H1 (cell line): ENCODE results near the gene TMX3. TPM values are rescaled to one million over a fixed set of nuclear protein-coding genes. Genes with fewer than 3 reads are reported as not detected.

Experiments used
- CTCF ChIA-PET: fragments of 300-600 bp; sonication (Branson Sonifier 250); formaldehyde crosslinking; loops from one replicate; lab custom pipeline; 2021; ENCODE audit not compliant: partially characterized antibody; lab: Charles Lee
- POLR2A ChIA-PET: fragments of 300-600 bp; sonication (Branson Sonifier 250); formaldehyde crosslinking; loops from one replicate; lab custom pipeline; 2021; ENCODE audit warnings: inconsistent platforms; ENCODE audit not compliant: partially characterized antibody; lab: Charles Lee
- DNase-seq, 2 experiments: peaks; one replicate each; pipeline versions ENCODE4 v3.0.0 to v3.0.0-alpha.2; 2010 to 2022; ENCODE audit warnings: low spot score in 2 of 2, low read depth in 1 of 2, mixed read lengths in 1 of 2
- FAIRE-seq: peaks from 2 replicates; lab custom pipeline; 2011; peaks lifted over from hg19 to GRCh38; lab: Jason Lieb, UNC
- H2AFZ ChIP-seq: 2 replicates; pipeline ENCODE4 v1.8.1; 2012; ENCODE audit warnings: low read length, inconsistent platforms
- H2AK5ac ChIP-seq: 2 replicates; pipeline ENCODE4 v1.6.1; 2013; ENCODE audit warnings: low read depth, low read length
- H2BK120ac ChIP-seq: replicated peaks from 2 replicates; pipeline ENCODE3; 2013; ENCODE audit warnings: low read depth, low read length, inconsistent platforms
- H2BK12ac ChIP-seq: 2 replicates; pipeline ENCODE4 v1.6.1; 2013; ENCODE audit warnings: low read depth, low read length
- H2BK15ac ChIP-seq: 2 replicates; pipeline ENCODE4 v1.6.1; 2013; ENCODE audit warnings: low read length
- H2BK20ac ChIP-seq: 2 replicates; pipeline ENCODE4 v1.6.1; 2013; ENCODE audit warnings: low read length
- H2BK5ac ChIP-seq: 2 replicates; pipeline ENCODE4 v1.6.1; 2013; ENCODE audit warnings: low read depth, low read length
- H3K14ac ChIP-seq: 2 replicates; pipeline ENCODE4 v1.6.1; 2013; ENCODE audit warnings: inconsistent platforms; ENCODE audit not compliant: insufficient read length
- H3K18ac ChIP-seq: 2 replicates; pipeline ENCODE4 v1.6.1; 2013; ENCODE audit warnings: low read length; ENCODE audit errors: extremely low read depth
- H3K23ac ChIP-seq: 2 replicates; pipeline ENCODE4 v1.6.1; 2013; ENCODE audit warnings: inconsistent platforms; ENCODE audit not compliant: insufficient read length
- H3K23me2 ChIP-seq: 2 replicates; pipeline ENCODE4 v1.6.1; 2013; ENCODE audit warnings: low read depth, low read length
- H3K27ac ChIP-seq: 2 replicates; pipeline ENCODE4 v1.6.1; 2011; ENCODE audit warnings: low read depth, low read length, inconsistent platforms
- H3K27me3 ChIP-seq, 4 experiments: replicated peaks in 1 of 4; 1 replicate in 1 of 4; 2 replicates in 3 of 4; pipeline versions ENCODE4 v1.6.1 to v1.8.1; 2011 to 2013; ENCODE audit warnings: low read length in 3 of 4, mild to moderate bottlenecking in 3 of 4, inconsistent platforms in 2 of 4, mixed read lengths in 2 of 4, moderate library complexity in 1 of 4; ENCODE audit not compliant: control insufficient read depth in 3 of 4, insufficient read depth in 3 of 4; ENCODE audit errors: extremely low read depth in 1 of 4
- H3K36me3 ChIP-seq, 4 experiments: 2 replicates each; pipeline versions ENCODE4 v1.6.1 to v1.8.1; 2011 to 2013; ENCODE audit warnings: mild to moderate bottlenecking in 4 of 4, low read length in 3 of 4, moderate library complexity in 2 of 4, control low read depth in 1 of 4, inconsistent platforms in 1 of 4; ENCODE audit not compliant: insufficient read depth in 4 of 4, control insufficient read depth in 2 of 4
- H3K4ac ChIP-seq: replicated peaks from 2 replicates; pipeline ENCODE3; 2013; ENCODE audit warnings: low read length, low read depth, mixed read lengths, inconsistent platforms; ENCODE audit not compliant: insufficient read length
- H3K4me1 ChIP-seq, 4 experiments: replicated peaks in 1 of 4; 1 replicate in 1 of 4; 2 replicates in 3 of 4; pipeline versions ENCODE4 v1.6.1 to v1.8.1; 2011 to 2013; ENCODE audit warnings: low read length in 3 of 4, inconsistent platforms in 2 of 4, mixed read lengths in 1 of 4; ENCODE audit not compliant: insufficient read depth in 4 of 4, control insufficient read depth in 3 of 4
- H3K4me2 ChIP-seq, 2 experiments: 2 replicates each; pipeline versions ENCODE4 v1.6.1 to v1.8.1; 2011 to 2013; ENCODE audit warnings: low read depth in 2 of 2, low read length in 2 of 2, control low read depth in 1 of 2, inconsistent platforms in 1 of 2, mild to moderate bottlenecking in 1 of 2; ENCODE audit not compliant: insufficient read depth in 1 of 2
- H3K4me3 ChIP-seq, 4 experiments: fragments of 200-600, 300-600 bp in 1 of 4; sonication (generic), shearing (Covaris generic), sonication (Bioruptor Twin) in 1 of 4; 2 replicates each; pipeline versions ENCODE4 v1.5.1 to v1.8.1; 2011 to 2016; ENCODE audit warnings: low read length in 4 of 4, low read depth in 3 of 4, control low read depth in 2 of 4, inconsistent platforms in 2 of 4, mild to moderate bottlenecking in 2 of 4, mixed read lengths in 1 of 4, moderate library complexity in 1 of 4; ENCODE audit not compliant: insufficient read depth in 2 of 4; ENCODE audit errors: extremely low read depth in 1 of 4
- H3K56ac ChIP-seq: replicated peaks from 2 replicates; pipeline ENCODE3; 2013; ENCODE audit warnings: low read depth, mild to moderate bottlenecking, mixed read lengths, low read length, inconsistent platforms; ENCODE audit not compliant: insufficient read length
- H3K79me1 ChIP-seq: 2 replicates; pipeline ENCODE4 v1.6.1; 2013; ENCODE audit warnings: low read depth, low read length, control low read depth
- H3K79me2 ChIP-seq, 2 experiments: 2 replicates each; pipeline versions ENCODE4 v1.6.1 to v1.8.1; 2012 to 2013; ENCODE audit warnings: low read length in 2 of 2, mild to moderate bottlenecking in 2 of 2, inconsistent platforms in 1 of 2; ENCODE audit not compliant: insufficient read depth in 2 of 2, control insufficient read depth in 1 of 2
- H3K9ac ChIP-seq, 4 experiments: replicated peaks in 1 of 4; 1 replicate in 1 of 4; 2 replicates in 3 of 4; pipeline versions ENCODE4 v1.6.1 to v1.8.1; 2011 to 2013; ENCODE audit warnings: low read depth in 3 of 4, low read length in 3 of 4, control low read depth in 2 of 4, mild to moderate bottlenecking in 2 of 4, moderate library complexity in 2 of 4, inconsistent platforms in 1 of 4; ENCODE audit errors: extremely low read depth in 1 of 4
- H3K9me3 ChIP-seq, 2 experiments: 2 replicates each; pipeline versions ENCODE4 v1.6.1 to v1.8.1; 2012 to 2013; ENCODE audit warnings: mild to moderate bottlenecking in 2 of 2, moderate library complexity in 2 of 2, control low read depth in 1 of 2, inconsistent platforms in 1 of 2, low read depth in 1 of 2, low read length in 1 of 2, mixed read lengths in 1 of 2; ENCODE audit not compliant: insufficient read depth in 2 of 2
- H4K20me1 ChIP-seq, 2 experiments: replicated peaks in 1 of 2; 2 replicates each; pipeline versions ENCODE3 to v1.8.1; 2011 to 2013; ENCODE audit warnings: inconsistent platforms in 2 of 2, low read length in 2 of 2, mild to moderate bottlenecking in 1 of 2; ENCODE audit not compliant: insufficient read depth in 2 of 2, control insufficient read depth in 1 of 2
- H4K5ac ChIP-seq: 2 replicates; pipeline ENCODE4 v1.6.1; 2013; ENCODE audit warnings: low read length, low read depth, mixed read lengths, inconsistent platforms; ENCODE audit not compliant: insufficient read length
- H4K8ac ChIP-seq: 2 replicates; pipeline ENCODE4 v1.8.0; 2013; ENCODE audit warnings: mild to moderate bottlenecking, moderate library complexity, low read length, inconsistent platforms; ENCODE audit not compliant: insufficient read depth; ENCODE audit errors: extremely low read depth
- H4K91ac ChIP-seq: replicated peaks from 2 replicates; pipeline ENCODE3; 2013; ENCODE audit warnings: low read length, mixed read lengths, inconsistent platforms; ENCODE audit not compliant: insufficient read length
- EGR1 ChIP-seq: IDR thresholded peaks from 2 replicates; pipeline ENCODE4 v1.6.1; 2011; ENCODE audit warnings: low read depth, low read length, borderline replicate concordance
- KDM1A ChIP-seq: fragments of 200-600, 300-600 bp; sonication (generic); IDR thresholded peaks from 2 replicates; pipeline ENCODE4 v1.7.1; 2016; ENCODE audit warnings: mild to moderate bottlenecking, low read length, borderline replicate concordance
- KDM5A ChIP-seq: fragments of 200-600 bp; IDR thresholded peaks from 2 replicates; pipeline ENCODE4 v1.7.1; 2012; ENCODE audit warnings: mild to moderate bottlenecking, low read length, inconsistent platforms, mixed read lengths
- WGBS, 2 experiments: shearing (Covaris generic) in 1 of 2; methylation state at CpG; one replicate each; pipeline versions ENCODE4 v1.1.6 to v1.1.7; 2013 to 2015; ENCODE audit warnings: low lambda C conversion rate in 2 of 2, mixed read lengths in 2 of 2, inconsistent platforms in 1 of 2, low coverage in 1 of 2, missing lambda C conversion rate in 1 of 2; ENCODE audit not compliant: insufficient replicate concordance in 2 of 2, insufficient coverage in 1 of 2, insufficient read length in 1 of 2; ENCODE audit errors: extremely low coverage in 1 of 2, missing lambda C conversion rate in 1 of 2; 5-methylcytosine and 5-hydroxymethylcytosine counted together
- polyA plus RNA-seq, 7 experiments: library from polyadenylated mRNA; depleted of rRNA in 3 of 7; stranded (reverse) in 5 of 7; unstranded in 2 of 7; fragments of >200 nt in 5 of 7; fragments of 200-250 nt in 2 of 7; gene quantifications; 1 replicate in 5 of 7; 2 replicates in 1 of 7; 4 replicates in 1 of 7; pipeline versions ENCODE4 v1.2.1 to v1.2.3, GENCODE V29; 2011 to 2013; ENCODE audit warnings: missing spikeins in 2 of 7, mixed read lengths in 2 of 7
- total RNA-seq: library from RNA; stranded (reverse); fragmentation: NEBNext Ultra II Directional; extraction: Animal tissue kit (Norgen Biotek cat#: 25700); gene quantifications from 2 replicates; pipeline ENCODE4 v1.2.1, GENCODE V29; 2021

TMX3 gene
- total and polyA plus RNA-seq, 2 of the 8 experiments (the other 6 are each of a cell fraction or from before 2014, with no cell fraction given): 12.6 to 29.0 TPM

DNA sequence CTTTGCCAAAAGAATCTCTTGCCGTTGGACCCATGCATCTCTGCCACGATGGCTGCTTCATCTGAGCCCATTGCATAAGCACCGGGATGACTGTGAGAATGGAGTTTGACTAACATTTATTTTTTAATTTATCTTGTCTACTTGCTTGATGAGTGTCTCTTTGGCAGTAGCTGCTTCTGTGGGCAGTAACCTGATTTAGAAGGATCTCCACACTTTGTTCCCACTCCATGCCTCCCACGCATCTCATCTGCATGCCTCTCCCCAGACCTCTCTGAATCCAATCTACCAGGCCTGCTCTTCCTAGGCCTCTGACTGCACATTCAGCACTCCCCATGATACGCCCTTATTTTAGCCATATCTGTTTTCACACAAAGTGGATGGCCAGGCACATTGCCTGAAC is 23.7 kb upstream of the TMX3 start:
- Histone ChIP-seq H3K79me1 (no peaks in the 10 kb centered on the region), H3K23me2 (no peaks in the 10 kb centered on the region), H4K91ac (no peak overlapping the region), H2BK15ac (no peak overlapping the region), H3K79me2 (no peaks in the 10 kb centered on the region), H3K27me3 (peaks cover 0 to 1% (median 0%) of the 10 kb centered on the region in 4 experiments; a peak in 1 of 7 replicates), H3K9me3 (no peaks in the 10 kb centered on the region), H3K4me2 (no peak overlapping the region), H4K5ac (no peak overlapping the region), H2BK120ac (no peak overlapping the region), H3K27ac (no peak overlapping the region), H3K36me3 (no peaks in the 10 kb centered on the region), H4K8ac (no peak overlapping the region), H3K14ac (no peak overlapping the region), H2AK5ac (no peak overlapping the region), H3K4me3 (no peak overlapping the region), H4K20me1 (no peaks in the 10 kb centered on the region), H3K4ac (no peak overlapping the region), H3K18ac (no peak overlapping the region), H2BK5ac (no peak overlapping the region), H3K4me1 (no peaks in the 10 kb centered on the region), H2BK20ac (no peak overlapping the region), H2BK12ac (no peak overlapping the region), H2AFZ (no peak overlapping the region), H3K56ac (no peak overlapping the region), H3K9ac (no peak overlapping the region), H3K23ac (no peak overlapping the region)
- no peak for DNase-seq
- ChIA-PET CTCF (no interaction called here), POLR2A (no interaction called here)
- FAIRE-seq: no peak
- 94% methylated on average over 5 of the region's 5 CpGs; no CpG with 5 or more reads in 1 of the 2 experiments for WGBS, 2 experiments
- TF ChIP-seq EGR1 (no peak), KDM5A (no peak), KDM1A (no peak)
